Lower leg skin (tissue), 4 donors: ENCODE data around the gene RHEBL1. TPM values are rescaled to one million over a fixed set of nuclear protein-coding genes. Genes with fewer than 3 reads are reported as not detected.

ENCODE experiments used
- DNase-seq, 2 donors: peaks; one replicate each; pipeline ENCODE4 v3.0.0-alpha.2; 2019; ENCODE audit warnings: low spot score in 2 of 2
- H3K4me3 ChIP-seq: fragments of 200-600 bp; sonication (generic); 2 replicates; pipeline ENCODE4 v1.5.1; 2017; ENCODE audit warnings: mild to moderate bottlenecking, low read depth; ENCODE audit not compliant: poor library complexity, severe bottlenecking
- CTCF ChIP-seq, 3 donors: fragments of 450-650 bp; IDR thresholded peaks; one replicate each; pipeline ENCODE4 v1.5.1; 2016; ENCODE audit warnings: antibody characterized with exemption in 3 of 3, mild to moderate bottlenecking in 3 of 3, moderate library complexity in 2 of 3
- POLR2A ChIP-seq, 2 donors: fragments of 450-650 bp; IDR thresholded peaks; one replicate each; pipeline ENCODE4 v1.6.1; 2016 to 2017; ENCODE audit warnings: antibody characterized with exemption in 2 of 2, mild to moderate bottlenecking in 1 of 2, moderate library complexity in 1 of 2
- WGBS, 2 donors: methylation state at CpG; one replicate each; pipeline ENCODE4 v1.1.5; 2018; 5-methylcytosine and 5-hydroxymethylcytosine counted together
- intact Hi-C: fragments of 100-400 bp; cut with DNase I; formaldehyde crosslinking; loops from one replicate; pipeline ENCODE4 v1.15.0; 2023; ENCODE audit warnings: low total_unique reads
- total RNA-seq, 4 donors: library from RNA; depleted of rRNA; stranded (reverse); fragments of >200 nt; gene quantifications; one replicate each; pipeline ENCODE4 v1.1.0, GENCODE V29; 2016

The RHEBL1 gene
- total RNA-seq, 4 donors from 2014 or later: 1.4 to 2.1 (median 1.9) TPM

- intact Hi-C loops: no loop called here
- no peak overlapping the region for H3K4me3 ChIP-seq
- TF ChIP-seq POLR2A (IDR thresholded peaks at IDR 0.05): no peak
- TF ChIP-seq CTCF (IDR thresholded peaks at IDR 0.05): no peak
- no peak for DNase-seq
- WGBS, 2 donors: 92 to 98% methylated on average over 2 to 4 of the region's 4 CpGs
Measured at GRCh38 chr12:49043241-49043640, 26.5 kb downstream of the RHEBL1 start.

GRCh38 chr12:49041881-49042484 lies 27.8 kb downstream of the RHEBL1 start:
- 87 to 89% methylated on average over 15 to 18 of the region's 18 CpGs for WGBS, 2 donors
- no peak for DNase-seq
- TF ChIP-seq CTCF (IDR thresholded peaks at IDR 0.05): no peak
- TF ChIP-seq POLR2A (IDR thresholded peaks at IDR 0.05): no peak
- H3K4me3 ChIP-seq: no peak overlapping the region
- intact Hi-C loops: no loop called here

DNA sequence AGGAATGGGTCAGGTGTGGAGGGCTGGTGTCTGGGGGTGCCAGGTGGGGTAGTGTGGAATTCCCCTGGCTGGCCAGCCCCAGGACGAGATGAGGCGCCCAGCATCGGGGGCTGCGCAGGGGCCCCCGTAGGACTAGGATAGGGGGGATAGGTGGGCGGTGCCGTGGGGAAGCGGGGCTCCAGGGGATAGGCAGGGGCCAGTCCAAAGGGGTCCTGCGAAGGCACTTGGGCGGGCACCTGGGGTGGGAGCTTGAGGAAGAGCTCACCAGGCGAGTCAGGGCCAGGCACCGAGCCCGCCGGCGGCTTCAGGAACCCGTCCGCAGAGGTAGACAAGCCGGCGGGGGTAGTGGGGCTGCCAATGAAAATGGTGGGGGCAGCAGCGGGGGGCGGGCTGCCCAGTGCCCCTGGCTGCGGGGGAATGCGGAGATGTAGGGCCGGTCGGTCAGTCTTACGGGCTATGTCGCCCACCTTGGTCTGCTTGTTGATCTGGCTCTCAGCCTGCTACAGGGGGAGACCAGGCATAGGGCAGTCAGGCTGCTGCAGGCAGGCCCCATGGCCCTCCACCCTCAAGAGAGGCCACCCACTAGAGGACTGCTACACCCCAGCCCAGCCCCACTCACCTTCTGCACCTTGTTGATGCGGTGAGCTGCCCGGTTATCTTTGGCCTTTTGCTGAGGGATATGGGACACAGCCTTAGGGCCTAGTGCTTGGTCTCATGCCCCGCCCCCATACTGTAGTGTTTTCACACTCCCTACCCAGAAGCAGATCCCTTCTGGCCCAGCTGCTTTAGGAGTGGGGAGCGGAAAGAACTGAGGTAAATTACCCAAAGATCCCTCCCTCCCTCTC lies 28.5 kb downstream of the RHEBL1 start:
- WGBS, 2 donors: 91 to 96% methylated on average over 28 to 29 of the region's 31 CpGs
- intact Hi-C loops: no loop called here
- no peak overlapping the region for H3K4me3 ChIP-seq
- TF ChIP-seq CTCF (IDR thresholded peaks at IDR 0.05): no peak
- TF ChIP-seq POLR2A (IDR thresholded peaks at IDR 0.05): no peak
- no peak for DNase-seq

- intact Hi-C loops: no loop called here
- no peak overlapping the region for H3K4me3 ChIP-seq
- no peak for DNase-seq
- WGBS, 2 donors: 91 to 93% methylated on average over 14 of the region's 14 CpGs
- TF ChIP-seq POLR2A (IDR thresholded peaks at IDR 0.05) (no peak), CTCF (IDR thresholded peaks at IDR 0.05) (no peak)
Measured at GRCh38 chr12:49040364-49040855, 29.4 kb downstream of the RHEBL1 start.

DNA sequence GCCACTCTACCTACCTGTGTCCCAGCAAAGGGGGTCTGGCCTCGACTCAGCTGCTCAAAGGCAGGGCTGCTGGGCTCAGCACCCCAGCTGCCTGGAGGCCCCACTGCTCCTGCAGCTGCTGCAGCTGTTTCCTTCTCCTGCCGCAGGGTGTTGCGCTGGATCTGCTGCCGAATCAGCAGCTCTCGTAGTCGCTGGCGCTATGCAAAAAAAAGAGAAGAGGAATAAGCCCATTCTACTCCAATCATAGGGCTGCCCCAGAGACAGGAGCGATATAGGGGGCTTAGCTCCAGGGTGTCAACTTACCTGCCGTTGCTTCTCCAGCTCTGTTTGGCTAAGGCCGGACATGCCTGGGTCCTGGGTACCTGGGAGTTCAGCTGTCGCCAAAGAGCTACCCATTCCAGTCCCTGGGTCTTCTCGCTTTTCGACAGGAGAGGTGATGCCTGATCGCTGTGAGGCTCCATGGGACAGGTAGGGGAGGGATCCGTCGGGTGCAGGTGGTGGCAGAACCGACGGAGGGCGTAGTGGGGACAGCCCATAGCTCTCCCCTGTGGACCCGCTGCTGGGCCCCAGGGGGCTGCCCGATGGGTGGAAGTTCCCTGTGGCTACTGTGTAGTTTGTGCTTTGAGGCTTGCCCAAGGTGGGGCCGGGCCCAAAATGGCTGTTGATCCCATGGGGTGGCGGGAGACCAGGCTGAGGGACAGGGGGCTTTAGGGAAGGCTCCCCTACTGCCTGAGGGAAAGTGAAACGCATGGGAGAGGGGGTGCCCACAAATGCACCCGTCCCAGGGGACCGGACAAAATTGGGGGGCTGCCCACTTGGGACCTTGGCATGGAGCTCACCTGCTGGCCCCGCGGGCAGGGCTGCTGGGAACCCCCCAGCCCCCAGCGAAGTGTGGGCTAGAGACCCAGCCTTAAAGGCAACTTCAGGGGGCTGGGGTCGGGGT lies 30.1 kb downstream of the RHEBL1 start:
- intact Hi-C loops: no loop called here
- no peak overlapping the region for H3K4me3 ChIP-seq
- TF ChIP-seq POLR2A (IDR thresholded peaks at IDR 0.05): no peak
- no peak for TF ChIP-seq CTCF (IDR thresholded peaks at IDR 0.05)
- 92% methylated on average over 30 of the region's 30 CpGs for WGBS, 2 donors
- DNase-seq: no peak
